Stimulated activated CD8-positive, alpha-beta memory T cell treated with anti-CD3 and anti-CD28 coated beads, Interleukin-2, amount 100 ng/mL, for 1 hour (primary cell): ENCODE measurements around the gene DGCR8.
A peak's percentile ranks its signal among the peaks of the same experiment; 100 is the strongest.

Experiments used
- DNase-seq, 2 donors: peaks; one replicate each; pipeline ENCODE4 v3.0.0-alpha.2; 2020; ENCODE audit warnings: low read depth in 2 of 2

Gene DGCR8

DNA sequence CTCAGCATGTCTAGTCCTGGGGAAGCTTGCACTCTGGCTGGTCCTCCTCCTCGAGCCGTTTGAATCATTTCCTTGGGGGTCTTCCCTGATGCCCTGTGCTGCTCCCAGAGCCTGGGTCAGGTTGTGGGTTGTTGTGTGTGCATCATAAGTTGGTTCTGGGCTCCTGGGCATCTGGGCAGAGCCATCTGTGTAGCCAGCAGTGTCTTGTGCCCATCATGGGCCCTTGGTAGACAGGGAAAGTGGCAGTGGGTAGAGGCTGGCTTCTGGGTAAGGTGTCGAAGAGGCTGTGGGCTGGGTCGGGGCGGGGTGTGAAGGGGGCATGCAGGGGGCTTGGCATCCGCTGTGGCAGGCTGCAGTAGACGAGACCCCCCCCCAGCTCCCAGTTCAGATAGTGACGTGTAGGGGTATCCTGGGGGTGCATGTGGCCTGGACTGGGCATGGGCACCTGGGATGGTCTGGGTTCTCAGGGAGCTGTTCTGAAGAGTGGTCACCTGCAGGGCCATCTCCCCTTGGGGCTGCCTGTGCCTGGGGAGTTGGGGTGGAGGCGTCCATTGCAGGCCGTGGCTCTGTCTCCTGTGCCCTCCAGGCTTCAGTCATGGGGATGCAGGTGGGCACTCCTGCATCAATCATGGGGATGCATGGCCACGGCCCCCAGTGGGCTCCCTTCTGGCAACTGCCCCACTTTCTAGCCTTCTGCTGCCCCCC lies 44.2 kb downstream of the DGCR8 start:
- no peak for DNase-seq

GRCh38 chr22:20125201-20126174 lies 45.4 kb downstream of the DGCR8 start:
- DNase-seq, result no peak

GRCh38 chr22:20126284-20127029 lies 46.4 kb downstream of the DGCR8 start:
- DNase-seq, result no peak

GRCh38 chr22:20127318-20127868 lies 47.4 kb downstream of the DGCR8 start:
- DNase-seq, result no peak

DNA sequence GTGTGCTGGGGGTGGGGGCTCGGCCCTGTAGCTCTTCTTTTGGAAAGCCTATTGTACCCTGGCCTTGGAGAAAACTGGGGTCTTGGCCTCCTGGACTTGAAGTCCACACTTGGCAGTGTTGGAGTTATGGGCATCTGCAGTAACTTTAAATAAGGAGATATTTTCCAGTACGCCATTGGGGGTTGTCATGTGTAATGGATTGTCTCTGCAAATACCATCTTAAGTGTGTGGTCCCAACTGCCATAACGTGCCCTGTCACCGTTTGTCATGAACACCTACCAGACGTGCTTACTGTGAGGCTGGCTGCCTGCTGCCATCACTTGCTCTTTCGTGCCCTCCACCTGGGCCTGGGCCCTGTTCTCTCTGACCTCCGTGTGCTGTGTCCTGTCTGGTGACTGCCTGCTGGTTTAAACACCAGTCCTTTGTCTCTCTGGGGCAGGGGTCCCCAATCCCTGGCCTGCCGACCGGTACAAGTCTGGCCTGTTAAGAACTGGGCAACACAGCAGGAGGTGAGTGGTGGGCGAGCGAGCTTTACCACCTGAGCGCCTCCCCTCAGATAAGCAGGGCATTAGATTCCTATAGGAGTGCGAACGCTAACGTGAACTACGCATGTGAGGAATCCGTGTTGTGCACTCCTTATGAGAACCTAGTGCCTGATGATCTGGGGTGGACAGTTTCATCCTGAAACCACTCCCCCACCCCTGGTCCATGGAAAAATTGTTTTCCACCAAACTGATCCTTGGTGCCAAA lies 48.0 kb downstream of the DGCR8 start:
- DNase-seq, result no peak

GRCh38 chr22:20128619-20128901 lies 48.5 kb downstream of the DGCR8 start:
- DNase-seq, result no peak

DNA sequence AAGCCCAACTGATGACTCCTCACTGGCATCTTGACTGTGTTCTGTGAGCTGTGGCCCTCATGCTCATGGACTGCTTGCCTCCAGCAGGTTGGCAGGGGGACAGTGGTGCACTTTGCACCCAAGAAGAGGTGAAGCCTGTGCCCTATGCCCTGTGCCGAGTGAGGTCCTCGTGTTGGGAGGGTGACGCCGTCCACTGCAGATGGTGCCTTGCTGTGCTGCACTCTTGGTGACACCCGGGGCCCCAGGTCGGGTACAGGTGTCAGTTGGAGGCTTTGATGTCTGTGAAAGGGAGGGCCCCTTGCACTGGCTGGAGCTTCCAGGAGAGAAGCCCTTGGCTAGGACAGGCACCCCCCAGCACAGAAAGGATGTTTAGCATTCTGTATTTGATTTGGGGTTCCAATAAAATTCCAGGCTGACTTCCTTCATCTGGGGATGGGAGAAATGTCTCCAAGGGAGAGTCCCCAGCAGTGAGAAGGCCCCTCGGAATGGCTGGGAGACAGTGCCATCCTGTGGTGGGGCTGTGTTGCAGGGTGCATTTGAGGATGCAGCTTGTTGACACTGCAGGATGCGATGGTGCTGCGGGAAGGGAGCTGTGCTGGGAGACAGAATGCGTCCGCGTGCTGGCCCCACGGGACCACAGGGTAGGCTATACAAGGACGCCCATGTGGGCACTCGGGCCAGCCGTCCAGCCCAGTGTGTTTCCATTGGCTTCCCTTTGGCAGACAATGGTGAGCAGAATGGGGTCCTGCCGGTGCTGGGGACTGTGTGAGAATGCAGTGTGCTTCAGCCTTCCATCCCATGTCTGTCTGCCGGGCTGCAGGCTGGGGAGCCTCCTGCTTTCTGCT lies 49.1 kb downstream of the DGCR8 start:
- DNase-seq, result no peak

- DNase-seq, result no peak
Measured at GRCh38 chr22:20129747-20130014, 49.6 kb downstream of the DGCR8 start.

DNA sequence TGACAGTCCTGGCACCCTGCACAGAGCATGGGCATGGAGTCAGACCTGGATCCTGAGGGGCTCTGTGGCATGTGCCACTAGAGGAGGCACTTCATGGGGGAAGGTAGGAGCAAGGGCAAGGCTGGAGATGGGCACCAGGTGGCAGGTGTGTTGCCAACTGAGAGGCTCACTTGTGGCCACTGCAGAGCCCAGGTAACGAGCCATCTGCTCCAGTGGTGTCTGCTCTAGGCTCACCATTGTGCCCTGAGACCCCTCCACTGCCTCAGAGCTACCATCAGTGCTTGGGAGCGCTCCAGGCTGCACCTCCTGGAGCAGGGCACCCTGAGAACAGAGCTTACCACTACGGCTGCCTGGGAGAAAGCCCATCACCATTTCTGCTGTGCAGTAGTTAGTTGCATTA lies 50.3 kb downstream of the DGCR8 start:
- DNase-seq, result no peak

DNA sequence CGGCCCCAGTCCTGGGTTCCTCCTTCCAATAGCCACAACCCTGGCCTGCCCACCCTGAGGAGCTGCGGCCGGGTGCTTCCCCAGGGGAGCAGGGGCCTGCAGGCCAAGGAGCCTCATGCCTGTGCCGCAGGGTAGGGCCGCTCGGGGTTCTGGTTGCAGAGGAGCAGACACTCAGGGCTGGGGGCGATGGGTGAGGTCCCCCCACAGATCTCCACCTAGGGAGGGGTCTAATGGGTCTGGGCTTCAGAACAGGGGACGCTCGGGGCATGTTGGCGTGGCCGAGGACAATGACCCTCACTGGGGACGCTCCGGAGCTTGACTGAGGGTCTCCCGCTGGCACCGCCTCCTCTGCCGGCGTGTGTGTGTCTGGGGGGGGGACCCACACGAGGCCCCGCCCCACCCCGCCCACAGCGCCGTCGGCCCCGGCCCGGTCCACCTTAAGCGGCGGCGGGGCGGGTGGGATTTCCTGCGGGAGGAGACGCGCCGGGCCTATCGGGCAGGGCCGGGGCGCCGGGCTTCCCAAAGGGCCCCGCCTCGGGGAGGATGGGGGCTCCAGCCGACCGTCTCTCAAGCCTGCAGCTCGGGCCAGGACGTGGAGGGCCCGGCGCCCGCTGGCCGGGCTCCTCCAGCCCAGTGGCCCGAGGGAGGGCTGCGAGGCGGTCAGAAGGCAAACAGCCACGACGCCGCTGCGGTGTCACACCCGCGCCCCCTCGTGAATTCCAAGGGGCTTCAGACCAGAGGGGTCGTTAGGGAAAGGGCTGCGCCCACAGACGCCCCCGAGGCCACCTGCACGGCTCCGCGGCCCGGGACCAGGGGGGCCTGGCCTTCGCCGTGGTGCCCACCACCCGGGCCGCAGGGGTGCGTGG lies 50.9 kb downstream of the DGCR8 start:
- DNase-seq, result peak; percentile 58 to 73

- no peak for DNase-seq
Measured at GRCh38 chr22:20131597-20131858, 51.5 kb downstream of the DGCR8 start, which contains the start of gene ZDHHC8. TSS of gene ZDHHC8 (plus strand) at chr22:20131804. CDS start at chr22:20131948, 144 bp downstream.

DNA sequence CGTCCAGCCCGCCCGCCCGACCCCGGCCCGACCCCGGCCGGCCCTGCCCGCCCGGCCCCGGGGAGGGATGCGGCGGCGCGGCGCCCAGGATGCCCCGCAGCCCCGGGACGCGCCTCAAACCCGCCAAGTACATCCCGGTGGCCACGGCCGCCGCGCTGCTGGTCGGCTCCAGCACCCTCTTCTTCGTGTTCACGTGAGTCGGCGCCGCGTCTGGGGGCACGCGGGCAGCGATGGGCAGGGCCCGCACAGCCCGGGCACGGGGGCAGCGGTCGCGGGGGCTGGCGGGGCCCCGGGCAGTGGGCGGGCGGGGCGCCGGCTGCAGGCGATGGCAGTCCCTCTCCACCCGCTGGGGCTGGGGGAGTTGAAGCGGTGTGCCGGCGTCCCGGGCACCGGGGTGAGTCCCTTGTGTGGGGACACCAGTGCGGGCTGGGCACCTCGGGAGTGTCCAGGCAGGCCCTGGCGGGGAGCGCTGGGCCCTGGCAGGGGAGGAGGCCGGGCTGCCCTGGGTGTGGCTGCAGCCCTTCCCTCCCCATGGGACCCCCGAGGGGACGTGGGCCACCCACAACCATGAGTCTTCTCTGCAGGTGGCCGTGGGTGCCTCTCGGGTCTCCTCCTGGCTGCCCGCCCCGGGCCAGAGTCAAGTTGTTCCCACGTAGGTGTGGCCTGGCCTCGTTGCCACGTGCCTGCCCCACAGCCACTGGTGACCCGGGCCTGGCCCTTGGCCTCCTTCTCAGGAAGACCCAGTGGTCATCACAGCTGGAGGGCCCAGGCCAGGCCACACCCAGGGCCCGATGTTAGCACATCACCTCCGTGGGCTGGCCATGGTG lies 52.0 kb downstream of the DGCR8 start:
- DNase-seq, result no peak

- DNase-seq, result no peak
Measured at GRCh38 chr22:20132686-20133246, 52.7 kb downstream of the DGCR8 start.

DNA sequence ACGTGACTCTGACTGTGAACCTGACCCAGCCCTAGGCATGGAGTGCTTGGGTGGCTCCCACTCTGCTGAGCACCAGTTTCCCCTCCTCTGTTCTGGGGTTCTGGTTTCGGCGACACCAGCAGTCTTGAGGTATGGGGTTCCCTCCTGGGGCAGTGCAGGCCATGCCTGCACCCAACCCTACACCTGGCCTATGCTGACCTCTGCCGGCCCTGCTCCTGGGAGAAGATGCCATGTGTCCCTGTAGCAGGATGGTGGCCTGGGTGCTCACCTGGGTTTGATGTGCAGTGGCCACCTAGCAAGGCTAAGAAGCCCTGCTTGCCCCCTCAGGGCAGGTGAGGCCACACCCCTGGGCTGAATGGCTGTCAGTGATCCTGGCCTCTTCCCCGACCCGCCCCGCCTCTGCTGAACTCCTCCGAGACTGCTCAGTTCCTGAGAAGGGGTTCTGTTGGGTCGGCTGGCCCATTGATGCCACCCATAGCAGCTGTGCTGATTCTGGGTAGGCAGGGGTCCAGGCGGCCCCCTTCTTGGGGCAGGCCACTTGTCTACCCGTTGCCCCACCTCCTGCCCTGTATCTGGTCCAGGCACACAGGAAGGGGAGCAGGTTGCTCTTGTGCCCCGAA lies 54.0 kb downstream of the DGCR8 start:
- no peak for DNase-seq

GRCh38 chr22:20135265-20135664 lies 55.2 kb downstream of the DGCR8 start:
- DNase-seq, result no peak

DNA sequence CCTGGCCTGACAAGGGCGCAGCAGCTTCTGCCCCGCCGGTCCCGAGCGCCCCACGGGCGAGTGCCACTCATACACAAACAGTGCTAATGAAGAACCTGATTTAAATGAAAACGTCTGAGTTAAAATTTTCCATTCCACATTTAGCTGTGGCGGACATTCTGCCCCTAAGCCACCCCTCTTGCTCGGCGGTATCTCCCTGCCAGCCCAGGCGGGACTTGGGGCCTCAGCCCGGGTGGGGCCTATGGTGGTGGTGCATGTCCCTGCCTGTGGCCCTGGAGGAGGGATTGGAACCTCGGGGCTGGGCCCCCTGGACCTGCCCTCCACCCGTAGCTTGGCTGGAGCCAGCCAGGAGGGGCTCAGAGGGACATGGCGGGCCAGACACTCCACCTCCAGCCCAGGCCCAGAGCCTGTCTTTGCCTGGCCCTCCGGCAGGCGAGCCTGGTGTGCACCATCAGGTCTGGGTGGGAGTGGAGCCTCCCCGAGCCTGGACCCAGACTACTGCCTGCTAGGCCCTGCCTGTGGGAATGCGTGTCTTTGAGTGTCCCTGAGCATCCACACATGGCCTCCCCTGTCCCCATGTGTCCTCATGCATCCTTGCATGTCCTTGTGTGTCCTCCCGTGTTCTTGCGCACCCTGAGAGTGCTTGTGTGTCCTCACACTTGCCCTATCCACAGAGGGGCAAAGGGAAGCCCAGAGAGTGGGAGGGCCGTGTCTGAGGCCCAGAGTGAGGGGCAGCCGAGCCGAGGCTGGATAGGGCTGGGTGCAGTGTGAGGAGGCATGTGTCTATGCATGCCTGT lies 56.0 kb downstream of the DGCR8 start:
- DNase-seq, result no peak

GRCh38 chr22:20136603-20136873 lies 56.5 kb downstream of the DGCR8 start:
- DNase-seq, result no peak

DNA sequence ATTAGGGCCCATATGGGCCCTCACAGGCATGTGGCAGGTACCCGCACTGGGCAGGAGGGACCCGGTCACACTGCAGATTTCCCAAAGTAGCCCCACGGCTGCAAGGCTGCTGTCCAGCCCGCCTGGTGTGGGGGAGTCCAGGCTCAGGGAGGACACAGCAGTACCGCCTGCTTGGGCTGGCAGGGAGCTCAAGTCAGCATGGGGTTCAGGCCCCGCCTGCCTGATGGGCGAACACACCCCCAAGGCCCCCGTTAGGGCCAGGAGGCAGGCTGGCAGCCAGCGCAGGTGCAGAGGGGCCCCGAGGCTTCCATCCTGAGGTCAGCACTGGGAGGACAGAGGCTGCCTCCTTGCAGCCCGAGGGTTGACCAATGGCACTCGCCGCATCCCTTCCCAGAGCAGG lies 57.1 kb downstream of the DGCR8 start:
- DNase-seq, result no peak
